Measurements from ENCODE around the gene CAMTA1. TPM values are rescaled to one million over a fixed set of nuclear protein-coding genes. Genes with fewer than 3 reads are reported as not detected.

CAMTA1 gene
- total and polyA plus RNA-seq, 2 experiments from 2014 or later, result 89.0 to 145 TPM

DNA sequence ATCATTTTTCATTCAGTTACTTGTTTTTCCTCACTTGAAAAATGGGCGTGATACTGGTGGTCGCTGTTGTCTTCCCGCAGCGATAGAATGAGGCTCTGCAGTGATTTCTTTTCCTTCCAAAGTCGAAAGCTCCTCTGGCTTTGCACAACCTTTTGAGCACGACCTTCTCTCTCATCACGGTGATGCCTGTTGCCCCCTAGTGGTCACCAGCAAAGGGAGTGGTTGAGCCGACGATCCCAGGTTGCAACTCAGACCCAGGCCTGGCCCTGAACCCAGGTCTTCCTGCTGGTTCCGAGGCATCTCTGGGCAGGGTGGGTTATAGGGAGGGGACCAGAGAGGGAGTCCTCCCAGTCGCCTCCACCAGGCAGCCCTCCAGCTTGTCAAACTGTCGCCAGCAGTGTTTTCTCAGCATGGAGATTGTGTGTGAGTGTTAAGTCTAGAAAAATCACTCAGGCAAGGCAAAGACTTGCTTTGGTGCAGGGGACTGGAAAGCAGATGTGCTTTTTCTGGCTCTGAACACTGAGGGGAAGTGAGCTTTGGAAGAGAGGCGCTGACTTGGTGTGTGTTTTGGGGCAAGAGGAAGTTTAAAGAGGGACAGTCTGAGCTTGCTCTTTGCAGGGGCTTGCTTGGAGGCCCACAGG is 285.3 kb downstream of the CAMTA1 start:
- Histone ChIP-seq H3K4me2 (peak overlapping the region; percentile 88), H3K4me3 (peak overlapping the region; percentile 8), H3K27ac (no peak overlapping the region), H3K27me3 (peaks cover 18% of the 10 kb centered on the region), H3K36me3 (replicated peaks; ENCODE audit: insufficient read depth, low read depth) (no peaks in the 10 kb centered on the region), H3K9me3 (ENCODE audit: low read depth) (no peaks in the 10 kb centered on the region), H2AFZ (peak overlapping the region; percentile 3), H3K4me1 (ENCODE audit: insufficient read depth) (no peaks in the 10 kb centered on the region), H3K9me2 (replicated peaks; ENCODE audit: insufficient read depth) (no peaks in the 10 kb centered on the region), H4K20me1 (ENCODE audit: insufficient read depth, poor library complexity, severe bottlenecking) (no peaks in the 10 kb centered on the region), H3K79me2 (no peaks in the 10 kb centered on the region)
- DNase-seq (ENCODE audit: low spot score), result peak; percentile 83
- TF ChIP-seq EZH2 (IDR thresholded peaks at IDR 0.05; ENCODE audit: borderline replicate concordance) (no peak), CTCF (IDR thresholded peaks at IDR 0.05; ENCODE audit: poor library complexity) (peak; percentile 88)
- WGBS (ENCODE audit: low lambda C conversion rate, missing lambda C conversion rate), result 13% methylated on average over 13 of the region's 13 CpGs

GRCh38 chr1:7076117-7076516 is 290.9 kb downstream of the CAMTA1 start:
- no peaks in the 10 kb centered on the region for H3K9me3 ChIP-seq (ENCODE audit: low read depth)
- peaks cover 10% of the 10 kb centered on the region for H3K27me3 ChIP-seq
- H2AFZ ChIP-seq, result no peak overlapping the region
- H3K4me1 ChIP-seq (ENCODE audit: insufficient read depth), result no peaks in the 10 kb centered on the region
- no peak overlapping the region for H3K4me3 ChIP-seq
- no peak overlapping the region for H3K4me2 ChIP-seq
- H4K20me1 ChIP-seq (ENCODE audit: insufficient read depth, poor library complexity, severe bottlenecking), result no peaks in the 10 kb centered on the region
- no peaks in the 10 kb centered on the region for H3K9me2 ChIP-seq (replicated peaks; ENCODE audit: insufficient read depth)
- H3K27ac ChIP-seq, result no peak overlapping the region
- no peaks in the 10 kb centered on the region for H3K79me2 ChIP-seq
- H3K36me3 ChIP-seq (replicated peaks; ENCODE audit: insufficient read depth, low read depth), result no peaks in the 10 kb centered on the region
- TF ChIP-seq CTCF (IDR thresholded peaks at IDR 0.05; ENCODE audit: poor library complexity), result no peak
- no peak for DNase-seq (ENCODE audit: low spot score)
- WGBS (ENCODE audit: low lambda C conversion rate, missing lambda C conversion rate), result 64% methylated on average over 5 of the region's 5 CpGs

DNA sequence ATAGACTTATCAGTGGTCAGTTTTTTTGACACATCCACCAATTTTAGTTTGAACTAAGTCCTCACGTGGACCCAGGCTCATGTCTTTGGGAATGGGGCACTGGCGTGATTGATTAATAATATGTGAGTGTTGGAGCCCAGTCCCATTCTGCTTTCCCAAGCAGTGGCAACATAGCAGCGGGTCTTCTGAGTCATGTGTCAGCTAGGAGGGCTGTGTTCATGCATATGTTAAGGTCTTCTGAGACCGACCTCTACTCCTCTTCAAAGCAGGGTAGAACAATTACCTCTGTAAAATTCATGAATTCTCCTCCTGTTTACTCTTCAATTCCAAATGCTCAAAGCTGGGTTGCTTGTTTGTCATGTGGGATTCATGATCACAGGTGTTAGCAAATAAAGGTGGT is 291.3 kb downstream of the CAMTA1 start:
- H3K27me3 ChIP-seq, result peaks cover 5% of the 10 kb centered on the region
- no peaks in the 10 kb centered on the region for H3K79me2 ChIP-seq
- H3K4me1 ChIP-seq (ENCODE audit: insufficient read depth), result no peaks in the 10 kb centered on the region
- H3K9me3 ChIP-seq (ENCODE audit: low read depth), result no peaks in the 10 kb centered on the region
- H2AFZ ChIP-seq, result no peak overlapping the region
- no peak for DNase-seq (ENCODE audit: low spot score)
- no peak overlapping the region for H3K4me2 ChIP-seq
- no peaks in the 10 kb centered on the region for H3K9me2 ChIP-seq (replicated peaks; ENCODE audit: insufficient read depth)
- TF ChIP-seq CTCF (IDR thresholded peaks at IDR 0.05; ENCODE audit: poor library complexity) (no peak), EZH2 (IDR thresholded peaks at IDR 0.05; ENCODE audit: borderline replicate concordance) (no peak), EZH2phosphoT487 (IDR thresholded peaks at IDR 0.05; ENCODE audit: low read depth, severe bottlenecking, unreplicated experiment) (no peak)
- no peaks in the 10 kb centered on the region for H4K20me1 ChIP-seq (ENCODE audit: insufficient read depth, poor library complexity, severe bottlenecking)
- H3K4me3 ChIP-seq, result no peak overlapping the region
- WGBS (ENCODE audit: low lambda C conversion rate, missing lambda C conversion rate), result 77% methylated on average over 4 of the region's 4 CpGs
- H3K36me3 ChIP-seq (replicated peaks; ENCODE audit: insufficient read depth, low read depth), result no peaks in the 10 kb centered on the region
- no peak overlapping the region for H3K27ac ChIP-seq

DNA sequence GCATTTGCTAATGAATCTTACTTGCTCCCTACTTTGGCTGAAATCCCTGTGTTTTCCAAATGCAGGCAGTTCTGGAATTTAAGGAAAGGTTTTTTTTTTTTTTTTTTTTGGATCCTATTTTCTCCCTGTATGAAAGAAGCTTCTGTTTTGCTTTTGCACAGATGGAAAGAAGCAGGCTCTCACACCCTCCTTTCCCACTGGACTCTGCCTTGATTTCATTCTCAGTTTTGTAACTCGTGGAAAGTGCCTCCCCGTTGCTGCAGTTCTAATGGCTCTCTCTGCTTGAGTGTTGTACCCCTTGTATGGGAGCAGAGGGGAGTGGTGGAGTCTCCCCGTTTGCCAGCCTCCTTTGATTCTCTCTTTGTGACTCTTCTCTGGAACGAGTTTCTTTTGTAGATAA is 291.9 kb downstream of the CAMTA1 start:
- H3K4me2 ChIP-seq, result no peak overlapping the region
- no peak overlapping the region for H2AFZ ChIP-seq
- no peaks in the 10 kb centered on the region for H4K20me1 ChIP-seq (ENCODE audit: insufficient read depth, poor library complexity, severe bottlenecking)
- no peak for DNase-seq (ENCODE audit: low spot score)
- no peaks in the 10 kb centered on the region for H3K9me2 ChIP-seq (replicated peaks; ENCODE audit: insufficient read depth)
- WGBS (ENCODE audit: low lambda C conversion rate, missing lambda C conversion rate), result 73% methylated on average over 4 of the region's 4 CpGs
- H3K27me3 ChIP-seq, result no peaks in the 10 kb centered on the region
- no peaks in the 10 kb centered on the region for H3K9me3 ChIP-seq (ENCODE audit: low read depth)
- H3K4me1 ChIP-seq (ENCODE audit: insufficient read depth), result no peaks in the 10 kb centered on the region
- TF ChIP-seq CTCF (IDR thresholded peaks at IDR 0.05; ENCODE audit: poor library complexity) (no peak), EZH2phosphoT487 (IDR thresholded peaks at IDR 0.05; ENCODE audit: low read depth, severe bottlenecking, unreplicated experiment) (no peak), EZH2 (IDR thresholded peaks at IDR 0.05; ENCODE audit: borderline replicate concordance) (no peak)
- H3K4me3 ChIP-seq, result no peak overlapping the region
- no peaks in the 10 kb centered on the region for H3K36me3 ChIP-seq (replicated peaks; ENCODE audit: insufficient read depth, low read depth)
- H3K79me2 ChIP-seq, result no peaks in the 10 kb centered on the region
- H3K27ac ChIP-seq, result no peak overlapping the region

All from hepatocyte (in vitro differentiated cells).